ENCODE data around the gene PLCD3. TPM values are rescaled to one million over a fixed set of nuclear protein-coding genes. Genes with fewer than 3 reads are reported as not detected.
A peak's percentile ranks its signal among the peaks of the same experiment; 100 is the strongest.

The PLCD3 gene
- total RNA-seq, 2 experiments from 2014 or later: 1.4 to 4.6 TPM

- H3K27ac ChIP-seq (ENCODE audit: low read depth, low read length, poor library complexity, severe bottlenecking): no peak overlapping the region
- no peak overlapping the region for H2AFZ ChIP-seq (ENCODE audit: low read length)
- no peaks in the 10 kb centered on the region for H3K79me2 ChIP-seq (ENCODE audit: insufficient read depth, low read depth, low read length)
- H3K36me3 ChIP-seq (ENCODE audit: insufficient read depth, low read length): peaks cover 81% of the 10 kb centered on the region
- POLR2A ChIA-PET: no interaction called here
- no TSS peak for BruUV-seq (replicated peaks)
- CTCF ChIA-PET (ENCODE audit: unreplicated experiment): no interaction called here
- no peak for TF ChIP-seq EZH2phosphoT487 (IDR thresholded peaks at IDR 0.05; ENCODE audit: borderline replicate concordance, low read depth, low read length)
- TF ChIP-seq CTCF (conservative IDR thresholded peaks at IDR 0.05; ENCODE audit: low read length): no peak
- H3K4me2 ChIP-seq (ENCODE audit: low read length): no peak overlapping the region
- H3K9me2 ChIP-seq (ENCODE audit: insufficient read depth, low read length): no peaks in the 10 kb centered on the region
- intact Hi-C loops (cut with micrococcal nuclease; ENCODE audit: unreplicated experiment): no loop called here
- H3K4me3 ChIP-seq (ENCODE audit: low read depth, low read length, poor library complexity, severe bottlenecking): no peak overlapping the region
- H3K9me3 ChIP-seq (ENCODE audit: low read length): no peaks in the 10 kb centered on the region
- H3K4me1 ChIP-seq (ENCODE audit: insufficient read depth, low read length, poor library complexity, severe bottlenecking): peaks cover under 1% of the 10 kb centered on the region
- H4K20me1 ChIP-seq (ENCODE audit: insufficient read depth, low read length): no peaks in the 10 kb centered on the region
- no peak for DNase-seq (ENCODE audit: low spot score)
These were observed 26.2 kb downstream of the PLCD3 start for GRCh38 chr17:45106096-45106495.

GRCh38 chr17:45104907-45105624, 27.2 kb downstream of the PLCD3 start:
- no peak overlapping the region for H2AFZ ChIP-seq (ENCODE audit: low read length)
- H3K9me2 ChIP-seq (ENCODE audit: insufficient read depth, low read length): no peaks in the 10 kb centered on the region
- ChIA-PET CTCF (ENCODE audit: unreplicated experiment) (no interaction called here), POLR2A (no interaction called here)
- DNase-seq (ENCODE audit: low spot score): no peak
- no TSS peak for BruUV-seq (replicated peaks)
- H4K20me1 ChIP-seq (ENCODE audit: insufficient read depth, low read length): no peaks in the 10 kb centered on the region
- no peak overlapping the region for H3K4me2 ChIP-seq (ENCODE audit: low read length)
- TF ChIP-seq EZH2phosphoT487 (IDR thresholded peaks at IDR 0.05; ENCODE audit: borderline replicate concordance, low read depth, low read length): no peak
- 0 out of 2 replicates have a peak, but pooled peaks have one; percentile 13 for TF ChIP-seq CTCF (conservative IDR thresholded peaks at IDR 0.05; ENCODE audit: low read length)
- peaks cover 87% of the 10 kb centered on the region for H3K36me3 ChIP-seq (ENCODE audit: insufficient read depth, low read length)
- H3K4me3 ChIP-seq (ENCODE audit: low read depth, low read length, poor library complexity, severe bottlenecking): no peak overlapping the region
- no peak overlapping the region for H3K27ac ChIP-seq (ENCODE audit: low read depth, low read length, poor library complexity, severe bottlenecking)
- intact Hi-C loops (cut with micrococcal nuclease; ENCODE audit: unreplicated experiment): no loop called here
- no peaks in the 10 kb centered on the region for H3K4me1 ChIP-seq (ENCODE audit: insufficient read depth, low read length, poor library complexity, severe bottlenecking)
- no peaks in the 10 kb centered on the region for H3K79me2 ChIP-seq (ENCODE audit: insufficient read depth, low read depth, low read length)
- H3K9me3 ChIP-seq (ENCODE audit: low read length): no peaks in the 10 kb centered on the region

GRCh38 chr17:45104497-45104896, 27.8 kb downstream of the PLCD3 start:
- Histone ChIP-seq H3K9me3 (ENCODE audit: low read length) (no peaks in the 10 kb centered on the region), H3K4me3 (ENCODE audit: low read depth, low read length, poor library complexity, severe bottlenecking) (no peak overlapping the region), H4K20me1 (ENCODE audit: insufficient read depth, low read length) (no peaks in the 10 kb centered on the region), H3K27ac (ENCODE audit: low read depth, low read length, poor library complexity, severe bottlenecking) (no peak overlapping the region), H2AFZ (ENCODE audit: low read length) (no peak overlapping the region), H3K9me2 (ENCODE audit: insufficient read depth, low read length) (no peaks in the 10 kb centered on the region), H3K4me2 (ENCODE audit: low read length) (no peak overlapping the region), H3K79me2 (ENCODE audit: insufficient read depth, low read depth, low read length) (no peaks in the 10 kb centered on the region), H3K4me1 (ENCODE audit: insufficient read depth, low read length, poor library complexity, severe bottlenecking) (no peaks in the 10 kb centered on the region), H3K36me3 (ENCODE audit: insufficient read depth, low read length) (peaks cover 93% of the 10 kb centered on the region)
- BruUV-seq (replicated peaks): no TSS peak
- no peak for TF ChIP-seq EZH2phosphoT487 (IDR thresholded peaks at IDR 0.05; ENCODE audit: borderline replicate concordance, low read depth, low read length)
- ChIA-PET POLR2A (no interaction called here), CTCF (ENCODE audit: unreplicated experiment) (no interaction called here)
- intact Hi-C loops (cut with micrococcal nuclease; ENCODE audit: unreplicated experiment): no loop called here
- DNase-seq (ENCODE audit: low spot score): no peak
